Brain microvascular endothelial cell (primary cell): ENCODE measurements around the gene DNAJC5.
"Not testable (repeated sequence)": the region's sequence is repeated elsewhere in the genome, so short reads cannot be mapped to it uniquely, and the experiment has no call there.

ENCODE experiments used
- DNase-seq: peaks from one replicate; pipeline ENCODE4 v3.0.0-alpha.2; 2020
- H3K27ac ChIP-seq: fragments of 250-450 bp; sonication (Bioruptor Pico); 2 replicates; pipeline ENCODE4 v1.5.1; 2020; ENCODE audit warnings: mild to moderate bottlenecking, moderate library complexity
- H3K27me3 ChIP-seq: fragments of 250-450 bp; sonication (Bioruptor Pico); replicated peaks from 2 replicates; pipeline ENCODE4 v1.5.1; 2020; ENCODE audit warnings: mild to moderate bottlenecking
- H3K36me3 ChIP-seq: fragments of 250-450 bp; sonication (Bioruptor Pico); replicated peaks from 2 replicates; pipeline ENCODE4 v1.5.1; 2020; ENCODE audit warnings: mild to moderate bottlenecking
- H3K4me3 ChIP-seq: 2 replicates; pipeline ENCODE4 v1.5.1; 2011; ENCODE audit warnings: low read depth, mild to moderate bottlenecking, control low read depth, low read length, moderate library complexity
- CTCF ChIP-seq: IDR thresholded peaks from 2 replicates; pipeline ENCODE4 v1.5.1; 2011; ENCODE audit warnings: low read depth, mild to moderate bottlenecking, moderate library complexity, low read length, control low read depth, inconsistent platforms; ENCODE audit errors: missing control alignments
- in situ Hi-C: cut with HindIII; loops from 2 replicates; pipeline ENCODE4 v1.10.0; 2017; ENCODE audit warnings: low sequenced_read_pairs, low pct_ligation_motif_present

DNAJC5 gene

DNA sequence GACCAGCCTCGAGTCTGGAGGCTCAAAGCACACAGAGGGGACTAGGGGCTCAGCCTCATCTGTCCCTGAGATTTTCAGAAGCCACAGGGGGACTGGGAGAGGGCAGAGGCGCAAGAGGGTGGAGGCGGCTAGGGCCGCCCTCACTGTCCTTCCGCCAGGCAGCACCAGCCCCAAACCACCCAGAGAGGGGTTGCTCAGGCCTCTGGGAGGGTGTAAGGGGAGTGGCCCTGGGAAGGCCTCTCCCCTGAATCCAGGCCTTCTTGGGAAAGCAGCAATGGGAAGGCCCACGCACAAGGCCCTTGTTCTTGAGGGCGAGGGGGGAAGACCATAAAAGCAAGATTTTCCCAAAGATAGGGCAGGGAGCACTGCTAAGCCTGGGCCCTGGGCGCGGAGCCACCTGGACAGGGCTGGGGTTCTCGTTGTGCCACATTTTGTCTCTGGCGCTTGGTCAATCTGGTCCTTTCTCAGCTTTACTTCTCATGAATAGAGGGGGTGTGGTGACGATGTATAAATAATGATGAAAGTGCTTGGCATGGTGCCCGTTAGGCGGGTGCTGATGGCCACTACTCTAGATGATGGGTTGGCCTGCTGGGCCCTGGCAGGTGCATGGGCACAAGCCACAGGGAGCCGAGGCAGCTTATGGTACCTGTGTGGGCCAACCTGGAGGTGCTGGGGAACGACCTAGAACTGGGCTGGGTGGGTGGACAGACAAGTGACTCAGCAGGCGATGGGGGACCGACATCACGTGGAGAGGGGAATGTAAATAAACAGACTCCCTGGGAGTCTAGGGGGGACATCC lies 79.7 kb downstream of the DNAJC5 start:
- in situ Hi-C loops, result no loop called here
- no peaks in the 10 kb centered on the region for H3K27me3 ChIP-seq
- TF ChIP-seq CTCF, result no peak
- H3K36me3 ChIP-seq, result no peaks in the 10 kb centered on the region
- H3K27ac ChIP-seq, result no peak overlapping the region
- no peak overlapping the region for H3K4me3 ChIP-seq
- no peak for DNase-seq

- H3K4me3 ChIP-seq, H3K36me3 ChIP-seq, H3K27me3 ChIP-seq, H3K27ac ChIP-seq, DNase-seq, in situ Hi-C loops: not testable (repeated sequence)
Observed at GRCh38 chr20:63976511-63976910, 81.6 kb downstream of the DNAJC5 start.

DNA sequence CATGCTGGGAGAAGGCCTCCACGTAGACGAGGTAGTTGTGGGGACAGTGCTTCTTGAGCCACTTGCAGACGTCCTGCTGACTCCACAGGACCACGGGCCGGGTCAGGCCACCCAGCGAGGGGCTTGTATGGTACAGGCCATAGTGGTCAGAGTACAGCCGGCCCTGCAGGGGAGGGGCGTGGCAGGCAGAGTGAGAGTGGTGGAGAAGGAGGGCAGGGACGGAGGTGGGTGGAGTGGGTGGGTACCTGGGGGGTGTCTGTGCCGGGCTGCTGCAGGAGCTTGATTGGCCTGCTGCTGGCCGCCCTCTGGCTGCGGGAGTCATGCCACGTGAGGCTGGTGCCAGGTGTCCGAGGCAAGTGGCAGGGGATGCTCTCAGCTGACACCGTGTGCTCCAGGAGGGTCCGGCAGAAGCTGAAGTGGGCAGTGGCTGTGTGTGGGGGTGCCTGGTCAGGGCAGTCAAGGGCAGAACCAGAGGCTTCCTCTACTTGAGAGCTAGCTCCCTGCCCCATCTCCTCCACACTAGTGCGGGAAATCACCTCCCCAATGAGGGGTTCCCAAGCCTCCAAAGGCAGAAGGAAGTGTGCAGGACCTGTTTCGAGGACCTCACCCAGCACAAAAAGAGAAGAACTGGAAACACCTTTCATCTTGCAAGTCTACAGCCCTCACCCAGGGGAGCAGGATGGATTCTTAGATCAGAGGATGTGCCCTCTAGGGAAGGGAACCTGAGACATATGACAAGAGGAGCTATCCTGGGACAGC lies 82.2 kb downstream of the DNAJC5 start:
- DNase-seq, result no peak
- in situ Hi-C loops, result no loop called here
- H3K4me3 ChIP-seq, result no peak overlapping the region
- no peak overlapping the region for H3K27ac ChIP-seq
- no peaks in the 10 kb centered on the region for H3K36me3 ChIP-seq
- TF ChIP-seq CTCF, result no peak
- H3K27me3 ChIP-seq, result no peaks in the 10 kb centered on the region

GRCh38 chr20:63977739-63978276 lies 82.9 kb downstream of the DNAJC5 start:
- no peaks in the 10 kb centered on the region for H3K27me3 ChIP-seq
- H3K36me3 ChIP-seq, result peaks cover under 1% of the 10 kb centered on the region
- in situ Hi-C loops, result no loop called here
- no peak overlapping the region for H3K27ac ChIP-seq
- no peak overlapping the region for H3K4me3 ChIP-seq
- TF ChIP-seq CTCF, result no peak
- peak; percentile 83 for DNase-seq

DNA sequence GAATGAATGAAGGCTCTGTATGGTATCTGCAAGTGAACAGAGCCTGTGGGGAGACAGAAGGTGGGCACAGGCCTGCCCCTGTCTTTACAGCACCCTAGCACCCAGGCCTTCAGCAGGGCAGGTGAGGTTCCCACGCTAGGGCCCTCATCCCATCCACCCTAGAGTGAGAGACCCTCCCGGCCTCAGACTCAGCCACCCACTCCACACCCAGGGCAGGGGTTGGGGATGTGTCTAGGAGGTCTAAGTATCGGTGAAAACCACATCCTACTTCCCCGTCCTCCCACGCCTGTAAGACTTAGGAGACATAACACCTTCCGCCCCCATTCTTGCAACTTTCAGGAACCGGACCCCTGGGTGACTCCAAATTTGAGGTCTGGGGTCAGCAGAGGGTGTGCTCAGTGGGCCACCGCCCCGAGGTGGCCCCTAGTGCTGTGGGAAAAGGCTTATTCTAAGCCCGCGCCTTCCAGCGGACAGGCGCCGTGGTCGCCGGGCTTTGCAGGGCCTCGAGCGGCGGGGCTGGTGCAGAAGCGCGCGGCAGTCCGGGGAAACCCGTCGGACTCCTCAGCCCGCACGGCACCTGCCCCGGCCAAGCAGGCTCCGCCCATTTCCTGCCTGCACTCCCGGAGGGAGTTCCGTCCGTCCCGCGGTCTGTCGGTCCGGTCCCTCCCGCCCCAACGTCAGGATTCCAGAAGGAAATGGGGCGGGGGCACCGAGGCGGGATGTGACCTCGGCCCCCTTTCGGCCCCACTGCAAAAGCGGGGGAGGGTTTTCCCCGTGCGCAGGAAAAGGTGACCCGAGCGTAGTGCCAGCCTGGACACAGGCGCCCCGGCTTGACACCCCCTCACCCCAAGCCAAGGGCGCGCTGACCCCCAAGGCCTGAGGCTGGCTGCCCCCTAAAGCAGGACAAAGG lies 83.6 kb downstream of the DNAJC5 start:
- DNase-seq, result no peak
- in situ Hi-C loops, result no loop called here
- Histone ChIP-seq H3K4me3 (peak overlapping the region; percentile 47), H3K36me3 (peaks cover 4% of the 10 kb centered on the region), H3K27me3 (no peaks in the 10 kb centered on the region), H3K27ac (no peak overlapping the region)
- TF ChIP-seq CTCF, result no peak
